ENCODE data around the gene HSFX2.
A peak's percentile ranks its signal among the peaks of the same experiment; 100 is the strongest.
"Not testable (repeated sequence)": the region's sequence is repeated elsewhere in the genome, so short reads cannot be mapped to it uniquely, and the experiment has no call there.

The HSFX2 gene

DNA sequence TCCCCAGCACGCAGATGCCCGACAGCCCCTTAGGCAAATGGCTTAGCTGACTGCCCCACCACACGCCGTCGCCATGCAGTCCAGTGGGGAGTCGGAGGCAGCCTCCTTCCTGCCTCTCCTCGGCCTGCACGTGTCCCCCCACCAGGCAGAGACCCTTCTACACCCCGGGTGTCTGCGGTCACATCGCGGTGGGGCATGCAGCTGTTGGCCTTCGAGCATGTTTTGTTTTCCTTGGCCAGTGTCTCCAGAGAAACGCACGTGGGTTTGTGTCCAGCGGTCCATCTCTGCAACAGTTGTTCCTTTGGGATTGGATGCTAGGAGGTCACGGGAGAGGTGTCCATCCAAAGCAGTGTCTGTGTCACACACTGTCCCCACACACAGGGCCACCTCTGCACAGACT lies at the start of gene HSFX2:
TSS of gene HSFX2 (minus strand) at position 101 of the 400 bp plus-strand sequence. CDS start 614 bp downstream, outside the sequence.
- not testable (repeated sequence) for H3K9me3 Mint-ChIP-seq; H3K27me3 Mint-ChIP-seq; H3K4me1 Mint-ChIP-seq; H3K36me3 Mint-ChIP-seq (ENCODE audit: low read depth); H3K4me3 Mint-ChIP-seq; H3K27ac Mint-ChIP-seq; ATAC-seq; DNase-seq

GRCh38 chrX:149643496-149643895 lies 48.4 kb upstream of the HSFX2 start:
- peaks cover 4% of the 10 kb centered on the region for H3K27me3 Mint-ChIP-seq
- H3K4me1 Mint-ChIP-seq = peaks cover 2% of the 10 kb centered on the region
- H3K9me3 Mint-ChIP-seq = no peaks in the 10 kb centered on the region
- ATAC-seq (no peak), DNase-seq (no peak)
- no peak overlapping the region for H3K27ac Mint-ChIP-seq
- no peaks in the 10 kb centered on the region for H3K36me3 Mint-ChIP-seq (ENCODE audit: low read depth)
- no peak overlapping the region for H3K4me3 Mint-ChIP-seq

DNA sequence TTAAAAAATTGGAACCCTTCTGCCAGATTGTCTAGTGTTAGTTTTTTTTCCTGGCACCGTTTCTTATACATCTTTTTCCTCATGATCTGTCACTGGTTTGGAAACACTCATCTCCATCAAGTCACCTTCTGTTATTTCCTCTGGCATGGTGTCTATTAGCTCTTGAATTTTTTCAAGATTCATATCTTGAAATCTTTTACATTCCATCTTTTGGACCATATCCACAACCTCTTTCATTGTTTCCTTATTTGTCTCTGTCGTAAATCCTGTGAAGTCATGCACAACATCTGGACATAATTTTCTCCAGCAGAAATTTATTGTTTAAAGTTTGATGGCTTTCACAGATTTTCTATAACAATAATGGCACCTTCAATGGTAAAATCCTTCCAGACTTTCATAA lies 46.7 kb upstream of the HSFX2 start:
- Mint-ChIP-seq H3K9me3 (no peaks in the 10 kb centered on the region), H3K27ac (no peak overlapping the region), H3K36me3 (ENCODE audit: low read depth) (no peaks in the 10 kb centered on the region), H3K4me3 (no peak overlapping the region), H3K27me3 (peaks cover 4% of the 10 kb centered on the region), H3K4me1 (peaks cover 2% of the 10 kb centered on the region)
- DNase-seq = no peak
- no peak for ATAC-seq

- DNase-seq (no peak), ATAC-seq (no peak)
- no peaks in the 10 kb centered on the region for H3K36me3 Mint-ChIP-seq (ENCODE audit: low read depth)
- H3K27me3 Mint-ChIP-seq = peaks cover 4% of the 10 kb centered on the region
- H3K9me3 Mint-ChIP-seq = no peaks in the 10 kb centered on the region
- H3K27ac Mint-ChIP-seq = no peak overlapping the region
- H3K4me3 Mint-ChIP-seq = no peak overlapping the region
- peaks cover 2% of the 10 kb centered on the region for H3K4me1 Mint-ChIP-seq
These were observed 46.3 kb upstream of the HSFX2 start for GRCh38 chrX:149641432-149641831.

GRCh38 chrX:149639568-149639967 lies 44.5 kb upstream of the HSFX2 start:
- ATAC-seq (no peak), DNase-seq (no peak)
- peaks cover 2% of the 10 kb centered on the region for H3K4me1 Mint-ChIP-seq
- no peak overlapping the region for H3K27ac Mint-ChIP-seq
- no peak overlapping the region for H3K4me3 Mint-ChIP-seq
- H3K36me3 Mint-ChIP-seq (ENCODE audit: low read depth) = no peaks in the 10 kb centered on the region
- no peaks in the 10 kb centered on the region for H3K9me3 Mint-ChIP-seq
- H3K27me3 Mint-ChIP-seq = peaks cover 2% of the 10 kb centered on the region

GRCh38 chrX:149638860-149639259 lies 43.7 kb upstream of the HSFX2 start:
- Mint-ChIP-seq H3K27ac (no peak overlapping the region), H3K9me3 (no peaks in the 10 kb centered on the region), H3K4me3 (no peak overlapping the region), H3K27me3 (peaks cover 2% of the 10 kb centered on the region), H3K4me1 (peaks cover 2% of the 10 kb centered on the region), H3K36me3 (ENCODE audit: low read depth) (no peaks in the 10 kb centered on the region)
- DNase-seq (no peak), ATAC-seq (no peak)

DNA sequence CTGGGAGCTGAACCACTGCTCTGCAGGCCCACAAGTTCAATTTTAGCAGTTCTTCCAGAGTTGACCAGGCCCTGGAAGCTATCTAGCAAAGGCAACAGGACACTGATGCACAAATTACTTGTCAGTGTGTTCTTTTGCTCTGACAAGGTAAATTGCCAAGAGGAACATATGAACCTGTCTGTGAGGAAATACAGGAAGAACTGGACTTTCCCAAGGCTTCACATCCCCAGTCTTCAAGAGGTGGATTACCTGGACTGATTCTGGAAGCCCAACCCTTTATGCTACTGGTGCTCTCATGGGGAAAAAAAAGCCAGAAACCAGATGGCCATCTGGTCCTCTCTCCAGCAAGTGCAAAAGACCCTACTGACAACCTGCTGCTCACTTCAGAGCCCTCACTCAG lies 38.4 kb upstream of the HSFX2 start:
- DNase-seq = no peak
- Mint-ChIP-seq H3K4me3 (no peak overlapping the region), H3K9me3 (no peaks in the 10 kb centered on the region), H3K27ac (no peak overlapping the region), H3K27me3 (peaks cover 2% of the 10 kb centered on the region), H3K4me1 (peaks cover 25% of the 10 kb centered on the region), H3K36me3 (ENCODE audit: low read depth) (no peaks in the 10 kb centered on the region)
- no peak for ATAC-seq

DNA sequence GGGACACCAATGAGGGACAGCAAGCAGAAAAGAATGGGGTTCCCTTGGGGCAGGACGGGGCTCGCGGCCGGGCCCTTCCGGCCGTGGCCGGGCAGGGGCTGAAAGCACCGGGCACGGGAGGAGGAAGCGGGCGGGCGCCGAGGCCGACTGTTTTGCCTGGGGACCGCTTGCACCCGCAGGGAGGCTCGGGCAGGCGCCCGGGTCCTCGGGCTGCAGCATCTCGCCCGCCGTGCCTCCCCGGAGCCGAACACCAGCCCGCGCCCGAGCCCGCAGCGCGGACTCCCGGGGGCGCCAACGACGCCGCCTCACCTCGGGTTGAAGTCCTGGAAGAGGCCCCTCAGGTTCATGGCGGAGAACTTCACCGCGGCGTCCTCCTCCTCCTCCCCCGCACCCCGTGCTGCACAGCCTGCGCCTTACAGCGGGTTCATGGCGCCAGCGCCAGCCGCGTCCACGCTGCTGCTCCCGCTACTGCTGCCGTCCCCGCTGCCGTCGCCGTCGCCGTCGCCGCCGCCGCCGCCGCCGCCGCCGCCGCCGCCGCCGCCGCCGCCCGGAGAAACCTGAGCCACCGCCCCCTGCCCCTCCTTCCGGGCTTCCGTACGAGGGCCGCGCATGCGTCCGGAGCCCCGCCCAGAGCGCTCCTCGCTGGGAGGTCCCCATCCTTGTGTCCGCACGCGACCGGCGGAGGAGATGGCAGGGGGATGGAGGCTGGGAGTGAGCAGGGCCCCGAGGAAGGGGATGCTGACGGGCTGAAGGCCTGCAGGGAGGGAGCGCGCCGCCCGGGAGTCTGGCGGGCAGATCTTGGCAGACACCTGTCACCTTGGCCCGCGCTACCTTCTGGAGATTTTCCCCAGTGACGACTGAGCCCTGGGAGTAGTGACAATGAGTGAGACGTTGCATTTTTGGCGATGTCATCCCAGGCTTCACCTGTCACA lies 36.4 kb upstream of the HSFX2 start, which contains the start of gene TMEM185A:
TSS of gene TMEM185A (minus strand) at position 559 of the 932 bp plus-strand sequence. CDS start at position 347, 212 bp downstream.
- H3K4me1 Mint-ChIP-seq = peaks cover 35% of the 10 kb centered on the region
- H3K36me3 Mint-ChIP-seq (ENCODE audit: low read depth) = no peaks in the 10 kb centered on the region
- H3K27ac Mint-ChIP-seq = peak within 1 kb of the TSS; percentile 85
- peaks cover 2% of the 10 kb centered on the region for H3K27me3 Mint-ChIP-seq
- peak; percentile 89 for ATAC-seq
- H3K9me3 Mint-ChIP-seq = no peaks in the 10 kb centered on the region
- peak; percentile 77 for DNase-seq
- peak within 1 kb of the TSS; percentile 88 for H3K4me3 Mint-ChIP-seq

DNA sequence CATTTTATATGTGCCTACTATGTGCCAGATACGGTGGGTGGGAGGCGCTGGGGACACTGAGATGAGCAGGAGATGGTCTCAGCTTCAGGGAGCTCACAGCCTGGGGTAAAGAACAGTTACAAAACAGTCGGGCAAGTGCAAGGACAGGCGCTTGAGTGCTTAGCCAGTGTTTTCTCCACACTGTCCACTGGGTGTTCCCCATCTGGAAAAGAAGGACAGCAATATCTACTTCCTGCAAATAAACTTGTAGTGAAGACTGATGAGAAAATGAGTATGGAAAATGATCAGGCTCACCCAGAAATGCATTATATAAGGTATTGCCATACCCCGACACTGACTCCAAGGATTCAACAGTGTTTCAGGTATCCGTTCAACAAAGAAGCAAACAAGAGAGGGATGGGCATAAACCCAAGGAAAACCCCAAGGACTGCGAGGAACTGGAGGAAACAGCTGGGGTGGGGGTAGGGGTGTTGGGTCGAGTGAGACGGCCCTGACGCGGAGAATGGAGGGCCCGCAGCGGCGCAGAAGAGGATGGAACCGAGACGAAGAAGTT lies 35.6 kb upstream of the HSFX2 start:
- H3K9me3 Mint-ChIP-seq = no peaks in the 10 kb centered on the region
- DNase-seq (no peak), ATAC-seq (no peak)
- peaks cover 2% of the 10 kb centered on the region for H3K27me3 Mint-ChIP-seq
- H3K27ac Mint-ChIP-seq = peak overlapping the region; percentile 85
- no peaks in the 10 kb centered on the region for H3K36me3 Mint-ChIP-seq (ENCODE audit: low read depth)
- H3K4me1 Mint-ChIP-seq = peaks cover 37% of the 10 kb centered on the region
- peak overlapping the region; percentile 88 for H3K4me3 Mint-ChIP-seq

DNA sequence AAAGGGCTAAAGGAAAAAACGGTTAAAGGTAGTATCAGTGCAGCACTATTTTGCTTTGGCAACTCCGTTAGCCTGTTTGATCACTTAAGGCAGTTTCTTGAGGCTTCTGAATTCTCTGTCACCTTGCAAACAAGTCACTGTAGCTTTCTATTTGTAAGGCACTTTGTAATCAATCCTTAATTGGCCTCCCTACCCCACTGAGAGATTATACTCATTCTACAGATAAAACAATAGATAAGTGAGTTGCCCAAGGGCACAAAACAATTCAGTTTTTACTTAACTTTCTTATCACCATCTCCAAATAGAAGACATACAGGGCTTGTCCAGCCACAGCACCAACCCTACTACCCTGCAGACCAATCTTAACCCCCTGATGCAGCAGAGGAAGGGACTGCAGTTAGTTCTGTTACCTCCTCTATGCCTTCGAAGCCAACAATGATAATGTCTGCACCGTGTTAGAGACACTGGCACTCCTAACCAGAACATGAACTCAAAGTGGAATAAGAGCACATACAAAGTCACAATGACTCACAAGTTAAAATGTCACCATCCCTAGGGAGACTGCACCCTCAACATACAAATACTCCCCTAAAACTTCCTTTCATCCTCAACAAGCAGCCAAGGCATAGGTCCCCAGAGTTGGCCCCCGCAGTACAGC lies 34.7 kb upstream of the HSFX2 start:
- no peak for ATAC-seq
- H3K4me3 Mint-ChIP-seq = peak overlapping the region; percentile 88
- no peak for DNase-seq
- no peaks in the 10 kb centered on the region for H3K36me3 Mint-ChIP-seq (ENCODE audit: low read depth)
- H3K9me3 Mint-ChIP-seq = no peaks in the 10 kb centered on the region
- H3K4me1 Mint-ChIP-seq = peaks cover 46% of the 10 kb centered on the region
- H3K27ac Mint-ChIP-seq = no peak overlapping the region
- peaks cover 2% of the 10 kb centered on the region for H3K27me3 Mint-ChIP-seq

DNA sequence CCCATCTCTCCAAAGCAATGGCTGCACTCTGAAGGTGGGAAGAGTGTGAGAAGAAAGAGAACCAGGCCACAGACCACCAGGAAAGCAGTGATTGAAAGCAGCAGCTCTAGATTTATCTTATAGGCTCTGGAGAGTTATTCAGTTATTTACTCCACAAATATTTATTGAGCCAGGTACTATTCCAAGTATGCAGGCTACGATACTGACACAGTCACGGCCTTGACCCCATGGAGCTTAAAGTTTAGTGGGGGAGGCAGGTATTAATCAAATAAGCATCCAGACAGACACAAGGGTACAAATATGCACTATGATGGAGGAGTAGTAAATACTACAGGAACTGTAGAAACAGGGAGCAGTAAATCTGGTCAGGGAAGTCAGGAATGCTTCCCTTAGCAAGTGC lies 33.7 kb upstream of the HSFX2 start:
- no peaks in the 10 kb centered on the region for H3K27me3 Mint-ChIP-seq
- no peaks in the 10 kb centered on the region for H3K9me3 Mint-ChIP-seq
- no peak overlapping the region for H3K27ac Mint-ChIP-seq
- no peak overlapping the region for H3K4me3 Mint-ChIP-seq
- H3K4me1 Mint-ChIP-seq = peaks cover 53% of the 10 kb centered on the region
- DNase-seq = no peak
- no peak for ATAC-seq
- H3K36me3 Mint-ChIP-seq (ENCODE audit: low read depth) = no peaks in the 10 kb centered on the region

- no peaks in the 10 kb centered on the region for H3K27me3 Mint-ChIP-seq
- no peak overlapping the region for H3K27ac Mint-ChIP-seq
- DNase-seq (no peak), ATAC-seq (no peak)
- H3K4me1 Mint-ChIP-seq = peaks cover 54% of the 10 kb centered on the region
- no peaks in the 10 kb centered on the region for H3K36me3 Mint-ChIP-seq (ENCODE audit: low read depth)
- H3K4me3 Mint-ChIP-seq = no peak overlapping the region
- H3K9me3 Mint-ChIP-seq = no peaks in the 10 kb centered on the region
These were observed 33.2 kb upstream of the HSFX2 start for GRCh38 chrX:149628280-149628679.

DNA sequence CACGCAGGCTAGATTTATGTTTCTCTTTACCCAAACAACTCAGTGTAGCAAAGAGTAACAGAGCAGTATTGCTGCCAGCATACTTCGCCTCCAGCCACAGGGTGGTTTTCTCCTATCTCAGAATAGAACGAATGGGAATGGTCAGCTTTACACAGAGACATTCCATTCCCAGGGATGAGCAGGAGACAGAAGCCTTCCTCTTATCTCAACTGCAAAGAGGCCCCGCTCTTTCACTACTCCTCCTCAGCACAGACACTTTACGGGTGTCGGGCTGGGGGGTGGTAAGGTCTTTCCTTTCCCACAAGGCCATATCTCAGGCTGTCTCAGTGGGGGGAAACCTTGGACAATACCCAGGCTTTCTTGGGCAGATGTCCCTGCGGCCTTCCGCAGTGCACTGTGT lies 31.7 kb upstream of the HSFX2 start:
- not testable (repeated sequence) for DNase-seq; H3K4me3 Mint-ChIP-seq; H3K9me3 Mint-ChIP-seq; H3K27me3 Mint-ChIP-seq; H3K27ac Mint-ChIP-seq; H3K36me3 Mint-ChIP-seq (ENCODE audit: low read depth); ATAC-seq
- H3K4me1 Mint-ChIP-seq = peaks cover 52% of the 10 kb centered on the region

- DNase-seq; H3K27ac Mint-ChIP-seq; H3K36me3 Mint-ChIP-seq (ENCODE audit: low read depth); ATAC-seq; H3K27me3 Mint-ChIP-seq; H3K9me3 Mint-ChIP-seq; H3K4me3 Mint-ChIP-seq: not testable (repeated sequence)
- peaks cover 12% of the 10 kb centered on the region for H3K4me1 Mint-ChIP-seq
These were observed 24.5 kb upstream of the HSFX2 start for GRCh38 chrX:149619662-149620061.

- no peak for ATAC-seq
- no peak for DNase-seq
- H3K4me1 Mint-ChIP-seq = peaks cover 11% of the 10 kb centered on the region
- H3K27ac Mint-ChIP-seq = no peak overlapping the region
- H3K4me3 Mint-ChIP-seq = no peak overlapping the region
- no peaks in the 10 kb centered on the region for H3K36me3 Mint-ChIP-seq (ENCODE audit: low read depth)
- H3K9me3 Mint-ChIP-seq = no peaks in the 10 kb centered on the region
- no peaks in the 10 kb centered on the region for H3K27me3 Mint-ChIP-seq
These were observed 23.8 kb upstream of the HSFX2 start for GRCh38 chrX:149618871-149619270.

Measured in activated naive CD8-positive, alpha-beta T cell treated with anti-CD3 and anti-CD28 coated beads, Interleukin-2, amount 50 U/mL, for 24 hours (primary cell).